ENCODE data around the gene TEAD1. TPM values are rescaled to one million over a fixed set of nuclear protein-coding genes. Genes with fewer than 3 reads are reported as not detected.

The TEAD1 gene
- total RNA-seq, 3 donors from 2014 or later, result 0.79 to 1.4 (median 0.90) TPM

DNA sequence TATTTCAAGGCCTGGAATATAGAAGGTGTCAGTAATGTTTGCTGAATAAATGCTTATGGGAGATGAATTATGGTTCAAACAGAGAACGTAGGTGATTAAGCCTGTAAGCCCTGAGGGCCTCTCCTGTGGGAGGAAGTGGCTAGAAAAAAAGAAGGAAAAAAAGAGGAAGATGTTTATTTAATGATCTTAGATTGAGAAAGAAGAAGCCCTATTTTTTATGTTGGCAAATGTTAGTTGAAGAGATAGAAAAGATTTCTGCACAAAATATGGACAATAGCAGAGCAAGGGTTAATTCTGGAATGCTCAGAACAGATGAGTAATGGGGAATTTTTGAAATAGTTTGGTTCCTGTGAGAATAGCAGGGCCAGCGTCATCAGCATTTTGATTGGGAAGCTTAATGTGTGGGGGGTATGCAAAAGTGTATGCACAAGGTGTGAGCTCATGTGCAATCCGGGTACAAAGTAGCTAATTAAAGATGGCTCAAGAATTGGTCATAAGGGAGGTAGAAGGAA is 95.7 kb downstream of the TEAD1 start:
- H3K9me3 Mint-ChIP-seq, result no peaks in the 10 kb centered on the region
- DNase-seq (no peak), ATAC-seq (no peak)
- no peaks in the 10 kb centered on the region for H3K36me3 Mint-ChIP-seq (ENCODE audit: insufficient read depth)
- H3K4me3 Mint-ChIP-seq, result no peak overlapping the region
- peaks cover 10% of the 10 kb centered on the region for H3K27me3 Mint-ChIP-seq (ENCODE audit: low read depth)
- peaks cover 1% of the 10 kb centered on the region for H3K4me1 Mint-ChIP-seq (ENCODE audit: low read depth)

- Mint-ChIP-seq H3K27me3 (ENCODE audit: low read depth) (peaks cover 10% of the 10 kb centered on the region), H3K4me3 (no peak overlapping the region)
These were observed 96.2 kb downstream of the TEAD1 start for GRCh38 chr11:12770435-12770834.

GRCh38 chr11:12770966-12771597 is 96.9 kb downstream of the TEAD1 start:
- ATAC-seq (no peak), DNase-seq (no peak)
- H3K4me3 Mint-ChIP-seq, result no peak overlapping the region
- H3K9me3 Mint-ChIP-seq, result no peaks in the 10 kb centered on the region
- H3K27me3 Mint-ChIP-seq (ENCODE audit: low read depth), result peaks cover 11% of the 10 kb centered on the region
- H3K36me3 Mint-ChIP-seq (ENCODE audit: insufficient read depth), result no peaks in the 10 kb centered on the region
- peaks cover 1% of the 10 kb centered on the region for H3K4me1 Mint-ChIP-seq (ENCODE audit: low read depth)

More at GRCh38 chr11:12770435-12770834, 96.2 kb downstream of the TEAD1 start:
- DNase-seq (no peak), ATAC-seq (no peak)
- Mint-ChIP-seq H3K36me3 (ENCODE audit: insufficient read depth) (no peaks in the 10 kb centered on the region), H3K4me1 (ENCODE audit: low read depth) (peaks cover 1% of the 10 kb centered on the region), H3K9me3 (no peaks in the 10 kb centered on the region)

GRCh38 chr11:12771875-12772274 is 97.7 kb downstream of the TEAD1 start:
- no peak for ATAC-seq
- Mint-ChIP-seq H3K27me3 (ENCODE audit: low read depth) (peaks cover 11% of the 10 kb centered on the region), H3K4me1 (ENCODE audit: low read depth) (peaks cover 1% of the 10 kb centered on the region), H3K36me3 (ENCODE audit: insufficient read depth) (no peaks in the 10 kb centered on the region), H3K4me3 (no peak overlapping the region), H3K9me3 (no peaks in the 10 kb centered on the region)
- no peak for DNase-seq

DNA sequence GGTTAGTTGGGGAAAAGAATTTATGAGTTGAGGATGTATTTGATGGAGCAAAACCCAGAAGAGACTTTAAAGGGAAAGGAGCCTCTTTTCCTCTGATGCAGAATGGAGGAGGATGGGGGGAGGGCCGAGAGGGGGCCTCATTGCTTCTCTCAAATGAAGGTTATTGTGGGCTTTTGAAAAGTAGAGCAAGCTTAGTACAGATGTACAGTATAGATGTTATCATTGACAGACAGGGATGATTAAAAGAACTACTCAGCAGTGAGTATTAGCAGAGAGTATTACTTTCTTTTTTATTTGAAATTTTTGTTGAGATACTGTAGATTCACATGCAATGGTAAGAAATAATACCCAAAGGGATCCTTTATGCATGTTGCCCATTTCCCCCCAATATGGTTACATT is 98.1 kb downstream of the TEAD1 start:
- Mint-ChIP-seq H3K27me3 (ENCODE audit: low read depth) (peaks cover 11% of the 10 kb centered on the region), H3K4me1 (ENCODE audit: low read depth) (peaks cover 1% of the 10 kb centered on the region), H3K36me3 (ENCODE audit: insufficient read depth) (no peaks in the 10 kb centered on the region), H3K4me3 (no peak overlapping the region), H3K9me3 (no peaks in the 10 kb centered on the region)
- DNase-seq (no peak), ATAC-seq (no peak)

- no peaks in the 10 kb centered on the region for H3K9me3 Mint-ChIP-seq
- no peak for DNase-seq
- peaks cover 10% of the 10 kb centered on the region for H3K27me3 Mint-ChIP-seq (ENCODE audit: low read depth)
- ATAC-seq, result no peak
- no peak overlapping the region for H3K4me3 Mint-ChIP-seq
- peaks cover 1% of the 10 kb centered on the region for H3K4me1 Mint-ChIP-seq (ENCODE audit: low read depth)
- H3K36me3 Mint-ChIP-seq (ENCODE audit: insufficient read depth), result no peaks in the 10 kb centered on the region
These were observed 99.4 kb downstream of the TEAD1 start for GRCh38 chr11:12773591-12773990.

GRCh38 chr11:12775955-12776354 is 101.7 kb downstream of the TEAD1 start:
- Mint-ChIP-seq H3K27me3 (ENCODE audit: low read depth) (peaks cover 12% of the 10 kb centered on the region), H3K4me1 (ENCODE audit: low read depth) (peaks cover 1% of the 10 kb centered on the region), H3K4me3 (no peak overlapping the region), H3K36me3 (ENCODE audit: insufficient read depth) (no peaks in the 10 kb centered on the region), H3K9me3 (no peaks in the 10 kb centered on the region)
- ATAC-seq (no peak), DNase-seq (no peak)

- Mint-ChIP-seq H3K36me3 (ENCODE audit: insufficient read depth) (no peaks in the 10 kb centered on the region), H3K4me1 (ENCODE audit: low read depth) (no peaks in the 10 kb centered on the region), H3K4me3 (no peak overlapping the region), H3K9me3 (no peaks in the 10 kb centered on the region), H3K27me3 (ENCODE audit: low read depth) (peaks cover 10% of the 10 kb centered on the region)
- DNase-seq, result no peak
- no peak for ATAC-seq
These were observed 103.1 kb downstream of the TEAD1 start for GRCh38 chr11:12777208-12777874.

DNA sequence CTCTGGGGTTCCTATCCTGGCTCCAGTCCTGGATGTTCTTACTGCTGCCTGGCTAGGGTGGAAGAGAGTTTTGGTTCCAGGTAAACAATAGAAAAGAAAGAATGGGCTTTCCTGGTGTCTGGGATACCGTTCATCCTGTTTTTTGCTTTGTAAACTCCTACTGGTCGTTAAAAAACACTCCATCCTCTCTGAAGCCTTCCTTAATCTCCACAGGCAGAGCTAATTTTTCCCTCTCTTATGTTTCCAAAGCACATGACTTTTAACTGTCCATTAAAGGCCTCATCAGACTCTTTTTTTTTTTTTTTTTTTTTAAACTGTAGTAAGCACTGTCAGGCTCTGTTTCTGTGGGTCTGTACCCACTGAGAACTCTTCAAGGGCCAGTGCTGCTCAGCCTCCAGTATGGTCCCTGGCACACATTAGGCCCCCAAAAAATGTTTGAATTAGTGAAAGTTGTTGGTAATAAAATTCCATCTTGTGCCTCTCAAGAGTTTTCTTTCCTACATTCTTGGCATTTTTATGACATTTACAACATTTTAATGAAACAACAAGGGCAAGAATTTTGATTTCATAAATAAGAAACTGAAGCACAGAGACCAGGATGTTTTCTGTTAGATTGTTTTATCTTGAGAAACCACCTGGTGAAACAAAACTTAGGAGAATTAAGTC is 104.2 kb downstream of the TEAD1 start:
- DNase-seq, result no peak
- no peak for ATAC-seq
- H3K27me3 Mint-ChIP-seq (ENCODE audit: low read depth), result peaks cover 14% of the 10 kb centered on the region
- no peaks in the 10 kb centered on the region for H3K36me3 Mint-ChIP-seq (ENCODE audit: insufficient read depth)
- no peaks in the 10 kb centered on the region for H3K4me1 Mint-ChIP-seq (ENCODE audit: low read depth)
- no peak overlapping the region for H3K4me3 Mint-ChIP-seq
- no peaks in the 10 kb centered on the region for H3K9me3 Mint-ChIP-seq

DNA sequence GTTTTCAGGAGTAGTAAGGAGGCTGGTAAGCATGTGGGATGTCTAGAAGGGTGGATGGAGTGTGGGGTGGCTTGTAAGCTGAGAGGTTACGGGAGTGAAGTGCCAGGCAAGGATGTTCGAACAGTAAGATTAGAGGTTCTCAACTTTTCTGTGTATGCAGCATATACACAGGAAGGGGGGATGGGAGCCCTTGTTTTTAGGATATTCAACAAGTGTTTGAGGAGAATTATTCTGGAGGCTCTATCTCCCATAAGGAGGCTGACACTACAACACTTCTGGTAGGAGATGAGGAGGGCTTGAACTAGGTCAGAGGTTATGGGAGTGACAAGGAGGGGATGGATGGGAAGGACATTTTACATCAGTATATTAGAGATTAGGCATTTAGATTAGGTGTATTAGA is 109.5 kb downstream of the TEAD1 start:
- Mint-ChIP-seq H3K4me3 (no peak overlapping the region), H3K4me1 (ENCODE audit: low read depth) (no peaks in the 10 kb centered on the region), H3K36me3 (ENCODE audit: insufficient read depth) (no peaks in the 10 kb centered on the region), H3K9me3 (no peaks in the 10 kb centered on the region), H3K27me3 (ENCODE audit: low read depth) (peaks cover 9% of the 10 kb centered on the region)
- no peak for ATAC-seq
- no peak for DNase-seq

DNA sequence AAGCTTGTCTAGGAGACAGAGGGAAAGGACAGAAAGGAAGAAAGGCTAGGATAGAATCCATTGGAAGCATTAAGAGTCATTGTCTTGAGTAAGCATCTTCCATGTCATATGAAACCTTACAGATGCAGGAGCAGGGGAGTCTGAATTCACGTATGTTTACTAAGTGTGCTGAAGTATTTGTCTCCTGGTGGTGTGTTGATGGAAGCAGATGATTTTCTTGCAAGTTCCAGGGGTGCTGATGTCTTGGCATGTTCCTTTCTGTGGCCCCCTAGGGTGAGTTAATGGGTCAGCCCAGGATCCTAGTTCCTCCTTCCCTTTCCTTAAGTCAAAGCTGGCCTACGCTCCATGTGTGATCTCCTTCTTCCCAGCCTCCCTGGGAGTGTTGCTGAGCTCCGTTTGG is 110.2 kb downstream of the TEAD1 start:
- H3K27me3 Mint-ChIP-seq (ENCODE audit: low read depth), result peaks cover 9% of the 10 kb centered on the region
- H3K36me3 Mint-ChIP-seq (ENCODE audit: insufficient read depth), result no peaks in the 10 kb centered on the region
- H3K4me1 Mint-ChIP-seq (ENCODE audit: low read depth), result no peaks in the 10 kb centered on the region
- no peak for ATAC-seq
- H3K4me3 Mint-ChIP-seq, result no peak overlapping the region
- no peak for DNase-seq
- H3K9me3 Mint-ChIP-seq, result no peaks in the 10 kb centered on the region

- Mint-ChIP-seq H3K36me3 (ENCODE audit: insufficient read depth) (no peaks in the 10 kb centered on the region), H3K4me1 (ENCODE audit: low read depth) (no peaks in the 10 kb centered on the region), H3K27me3 (ENCODE audit: low read depth) (peaks cover 5% of the 10 kb centered on the region), H3K4me3 (no peak overlapping the region), H3K9me3 (no peaks in the 10 kb centered on the region)
- no peak for ATAC-seq
- DNase-seq, result no peak
These were observed 110.8 kb downstream of the TEAD1 start for GRCh38 chr11:12784987-12785386.

- H3K27me3 Mint-ChIP-seq (ENCODE audit: low read depth), result peaks cover 5% of the 10 kb centered on the region
- DNase-seq, result no peak
- H3K4me3 Mint-ChIP-seq, result no peak overlapping the region
- H3K36me3 Mint-ChIP-seq (ENCODE audit: insufficient read depth), result no peaks in the 10 kb centered on the region
- ATAC-seq, result no peak
- no peaks in the 10 kb centered on the region for H3K4me1 Mint-ChIP-seq (ENCODE audit: low read depth)
- no peaks in the 10 kb centered on the region for H3K9me3 Mint-ChIP-seq
These were observed 111.7 kb downstream of the TEAD1 start for GRCh38 chr11:12785901-12786300.

DNA sequence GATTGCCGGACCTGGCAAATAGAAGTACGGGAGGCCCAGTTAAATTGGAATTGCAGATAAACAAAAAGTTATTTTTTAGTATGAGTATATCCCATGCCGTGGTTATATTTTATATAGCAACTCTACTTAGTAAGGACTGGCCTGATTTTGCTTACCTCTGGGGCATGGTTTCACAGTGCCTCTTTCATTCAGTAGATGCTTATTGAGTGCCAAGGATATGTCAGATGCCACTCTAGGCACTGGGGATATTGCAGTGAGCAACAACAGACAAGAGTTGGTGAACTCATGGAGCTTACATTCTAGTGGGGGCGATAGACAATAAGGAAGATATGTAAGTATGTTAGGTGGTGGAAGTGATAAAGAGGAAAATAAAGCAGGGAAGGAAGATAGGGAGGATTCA is 112.2 kb downstream of the TEAD1 start:
- no peak for ATAC-seq

GRCh38 chr11:12786891-12787290 is 112.7 kb downstream of the TEAD1 start:
- Mint-ChIP-seq H3K4me1 (ENCODE audit: low read depth) (no peaks in the 10 kb centered on the region), H3K4me3 (no peak overlapping the region), H3K36me3 (ENCODE audit: insufficient read depth) (no peaks in the 10 kb centered on the region), H3K9me3 (no peaks in the 10 kb centered on the region), H3K27me3 (ENCODE audit: low read depth) (peaks cover 7% of the 10 kb centered on the region)
- ATAC-seq (no peak), DNase-seq (no peak)

More for the DNA sequence above, 112.2 kb downstream of the TEAD1 start:
- DNase-seq, result no peak
- Mint-ChIP-seq H3K4me3 (no peak overlapping the region), H3K9me3 (no peaks in the 10 kb centered on the region), H3K36me3 (ENCODE audit: insufficient read depth) (no peaks in the 10 kb centered on the region), H3K4me1 (ENCODE audit: low read depth) (no peaks in the 10 kb centered on the region), H3K27me3 (ENCODE audit: low read depth) (peaks cover 7% of the 10 kb centered on the region)
